Body of pancreas (tissue), 4 donors: ENCODE measurements around the gene TRIM3. TPM values are rescaled to one million over a fixed set of nuclear protein-coding genes. Genes with fewer than 3 reads are reported as not detected.
"Not testable (repeated sequence)": the region's sequence is repeated elsewhere in the genome, so short reads cannot be mapped to it uniquely, and the experiment has no call there.

Experiments used
- ATAC-seq: fragments of 150-250 bp; one replicate; pipeline ENCODE4 v1.9.1; 2016
- DNase-seq, 4 donors: peaks; one replicate each; pipeline ENCODE4 v3.0.0-alpha.2; 2019
- H3K27ac ChIP-seq, 4 donors: fragments of 200-600 bp; sonication (generic); 1 replicate in 3 of 4; 2 replicates in 1 of 4; pipeline versions ENCODE4 v1.5.1 to v1.6.1; 2016 to 2019; ENCODE audit warnings: mild to moderate bottlenecking in 1 of 4, mixed read lengths in 1 of 4, moderate library complexity in 1 of 4
- H3K27me3 ChIP-seq, 2 donors: fragments of 200-600 bp; sonication (generic); one replicate each; pipeline ENCODE4 v1.6.0; 2016; ENCODE audit warnings: mild to moderate bottlenecking in 1 of 2
- H3K36me3 ChIP-seq, 2 donors: fragments of 200-600 bp; sonication (generic); replicated peaks in 1 of 2; 2 replicates each; pipeline ENCODE4 v1.5.1; 2016; ENCODE audit warnings: low read depth in 2 of 2; ENCODE audit not compliant: insufficient read depth in 1 of 2
- H3K4me1 ChIP-seq: fragments of 200-600 bp; sonication (generic); one replicate; pipeline ENCODE4 v1.6.0; 2016
- H3K4me3 ChIP-seq, 2 donors: fragments of 200-600 bp; sonication (generic); 1 replicate in 1 of 2; 2 replicates in 1 of 2; pipeline ENCODE4 v1.5.1; 2016 to 2019
- H3K9me3 ChIP-seq, 3 donors: fragments of 200-600 bp; sonication (generic); 1 replicate in 2 of 3; 2 replicates in 1 of 3; pipeline ENCODE4 v1.5.1; 2016
- POLR2A ChIP-seq, 3 donors: fragments of 450-650 bp; IDR thresholded peaks; one replicate each; pipeline ENCODE4 v1.6.1; 2016; ENCODE audit warnings: antibody characterized with exemption in 3 of 3, mild to moderate bottlenecking in 2 of 3
- WGBS, 2 donors: methylation state at CpG; one replicate each; pipeline ENCODE4 v1.1.5; 2017; 5-methylcytosine and 5-hydroxymethylcytosine counted together
- intact Hi-C: fragments of 100-400 bp; cut with DNase I; formaldehyde crosslinking; loops from one replicate; pipeline ENCODE4 v1.15.1; 2023
- total RNA-seq, 2 donors: library from RNA; depleted of rRNA; stranded (reverse); fragments of >200 nt; gene quantifications; one replicate each; pipeline ENCODE4 v1.1.0, GENCODE V29; 2016
- TF ChIP-seq, protein P1 (sequence below), 7 experiments: fragments of 450-650 bp in 4 of 7; fragments of 200-600 bp in 3 of 7; sonication (generic) in 3 of 7; IDR thresholded peaks; one replicate each; pipeline ENCODE4 v1.5.1; 2016 to 2019; ENCODE audit warnings: antibody characterized with exemption in 7 of 7

The TRIM3 gene
- 10 to 100 TPM; 22.1 to 24.9 TPM for total RNA-seq

- Histone ChIP-seq H3K27ac (peak within 1 kb of the TSS; percentile 90 to 97 (median 96)), H3K9me3 (no peaks in the 10 kb centered on the region), H3K4me1 (peaks cover 56% of the 10 kb centered on the region), H3K4me3 (peak within 1 kb of the TSS; percentile 58 to 63), H3K36me3 (peaks cover 0 to 10% of the 10 kb centered on the region in 2 donors), H3K27me3 (no peaks in the 10 kb centered on the region)
- TF ChIP-seq POLR2A (IDR thresholded peaks at IDR 0.05), result peak; percentile 74 to 81 (median 80)
- TF ChIP-seq, protein P1, sequence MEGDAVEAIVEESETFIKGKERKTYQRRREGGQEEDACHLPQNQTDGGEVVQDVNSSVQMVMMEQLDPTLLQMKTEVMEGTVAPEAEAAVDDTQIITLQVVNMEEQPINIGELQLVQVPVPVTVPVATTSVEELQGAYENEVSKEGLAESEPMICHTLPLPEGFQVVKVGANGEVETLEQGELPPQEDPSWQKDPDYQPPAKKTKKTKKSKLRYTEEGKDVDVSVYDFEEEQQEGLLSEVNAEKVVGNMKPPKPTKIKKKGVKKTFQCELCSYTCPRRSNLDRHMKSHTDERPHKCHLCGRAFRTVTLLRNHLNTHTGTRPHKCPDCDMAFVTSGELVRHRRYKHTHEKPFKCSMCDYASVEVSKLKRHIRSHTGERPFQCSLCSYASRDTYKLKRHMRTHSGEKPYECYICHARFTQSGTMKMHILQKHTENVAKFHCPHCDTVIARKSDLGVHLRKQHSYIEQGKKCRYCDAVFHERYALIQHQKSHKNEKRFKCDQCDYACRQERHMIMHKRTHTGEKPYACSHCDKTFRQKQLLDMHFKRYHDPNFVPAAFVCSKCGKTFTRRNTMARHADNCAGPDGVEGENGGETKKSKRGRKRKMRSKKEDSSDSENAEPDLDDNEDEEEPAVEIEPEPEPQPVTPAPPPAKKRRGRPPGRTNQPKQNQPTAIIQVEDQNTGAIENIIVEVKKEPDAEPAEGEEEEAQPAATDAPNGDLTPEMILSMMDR (IDR thresholded peaks at IDR 0.05), result peak in 2 of 7 experiments; percentile 6 to 9
- intact Hi-C loops, result no loop called here
- 0% methylated on average over 24 to 51 of the region's 87 CpGs for WGBS, 2 donors
- ATAC-seq, result peak; percentile 82
- peak; percentile 95 to 96 (median 96) for DNase-seq
Measured at GRCh38 chr11:6473451-6474412, at the start of gene TRIM3. Gene TRIM3 (minus strand): TSS chr11:6473941. CDS start chr11:6465695, 8,246 bp downstream.

DNA sequence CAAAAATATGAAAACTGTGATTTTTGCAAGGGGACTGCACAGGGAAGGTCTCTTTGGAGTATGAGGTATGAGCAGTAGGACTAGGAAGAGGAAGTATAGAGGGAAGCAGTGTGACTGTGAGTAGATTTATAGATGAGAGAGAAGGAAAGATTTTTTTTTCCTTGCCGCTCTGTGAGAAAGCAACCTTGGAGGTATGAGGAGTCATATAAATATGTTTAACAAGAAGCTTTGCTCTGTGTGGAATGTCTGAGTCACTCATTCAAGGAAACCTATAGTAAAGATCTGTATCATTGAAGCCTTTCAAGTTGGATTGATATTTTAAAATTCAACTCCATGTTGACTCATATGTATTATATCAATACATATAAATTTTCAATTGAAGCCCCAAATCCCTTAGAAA, 49.5 kb upstream of the TRIM3 start:
- ATAC-seq (no peak), DNase-seq (no peak)
- 5 to 6% methylated on average over 1 of the region's 1 CpG for WGBS, 2 donors
- no peak for TF ChIP-seq POLR2A (IDR thresholded peaks at IDR 0.05)
- TF ChIP-seq, protein P1 (IDR thresholded peaks at IDR 0.05), result no peak
- H3K27ac ChIP-seq, result no peak overlapping the region
- H3K4me1 ChIP-seq, result no peaks in the 10 kb centered on the region
- no peaks in the 10 kb centered on the region for H3K9me3 ChIP-seq
- no peaks in the 10 kb centered on the region for H3K27me3 ChIP-seq
- intact Hi-C loops, result loop anchor here (10.0 kb wide), 1 partner anchor 182 kb away; no protein-coding TSS in a partner anchor
- H3K36me3 ChIP-seq, result no peaks in the 10 kb centered on the region
- no peak overlapping the region for H3K4me3 ChIP-seq

- WGBS, 2 donors, result 90 to 93% methylated on average over 3 of the region's 3 CpGs
- not testable (repeated sequence) for H3K4me1 ChIP-seq, H3K9me3 ChIP-seq, H3K36me3 ChIP-seq, H3K27ac ChIP-seq, DNase-seq, ATAC-seq, H3K27me3 ChIP-seq, H3K4me3 ChIP-seq
- intact Hi-C loops, result loop anchor here (10.0 kb wide), 1 partner anchor 183 kb away; no protein-coding TSS in a partner anchor
Measured at GRCh38 chr11:6521946-6522345, 48.2 kb upstream of the TRIM3 start.

- H3K4me3 ChIP-seq, result no peak overlapping the region
- no peak overlapping the region for H3K27ac ChIP-seq
- ATAC-seq (no peak), DNase-seq (no peak)
- H3K36me3 ChIP-seq, result no peaks in the 10 kb centered on the region
- TF ChIP-seq, protein P1 (IDR thresholded peaks at IDR 0.05), result no peak
- no peak for TF ChIP-seq POLR2A (IDR thresholded peaks at IDR 0.05)
- 78 to 96% methylated on average over 3 of the region's 3 CpGs for WGBS, 2 donors
- intact Hi-C loops, result loop anchor here (10.0 kb wide), 1 partner anchor 185 kb away; no protein-coding TSS in a partner anchor
- H3K27me3 ChIP-seq, result no peaks in the 10 kb centered on the region
- H3K9me3 ChIP-seq, result no peaks in the 10 kb centered on the region
- H3K4me1 ChIP-seq, result no peaks in the 10 kb centered on the region
Measured at GRCh38 chr11:6520265-6520664, 46.5 kb upstream of the TRIM3 start.

- no peak for DNase-seq
- no peak for TF ChIP-seq POLR2A (IDR thresholded peaks at IDR 0.05)
- TF ChIP-seq, protein P1 (IDR thresholded peaks at IDR 0.05), result no peak
Measured at GRCh38 chr11:6516865-6517264, 43.1 kb upstream of the TRIM3 start.

More at GRCh38 chr11:6516865-6517264, 43.1 kb upstream of the TRIM3 start:
- intact Hi-C loops, result no loop called here
- Histone ChIP-seq H3K9me3 (no peaks in the 10 kb centered on the region), H3K36me3 (no peaks in the 10 kb centered on the region), H3K27me3 (no peaks in the 10 kb centered on the region), H3K4me3 (no peak overlapping the region), H3K4me1 (no peaks in the 10 kb centered on the region), H3K27ac (no peak overlapping the region)
- no peak for ATAC-seq
